Skeletal muscle cell (primary cell): ENCODE measurements around the gene AMT.
"Not testable (repeated sequence)": the region's sequence is repeated elsewhere in the genome, so short reads cannot be mapped to it uniquely, and the experiment has no call there.

Experiments
- DNase-seq: peaks from one replicate; pipeline ENCODE4 v3.0.0-alpha.2; 2010; ENCODE audit warnings: low read depth
- H3K4me3 ChIP-seq: 2 replicates; pipeline ENCODE4 v1.5.1; 2011; ENCODE audit warnings: low read depth, mild to moderate bottlenecking, control low read depth, low read length, moderate library complexity

AMT gene

GRCh38 chr3:49427586-49427985 lies 5.3 kb upstream of the AMT start:
- DNase-seq = no peak
- no peak overlapping the region for H3K4me3 ChIP-seq

GRCh38 chr3:49424816-49425215 lies 2.5 kb upstream of the AMT start:
- H3K4me3 ChIP-seq = no peak overlapping the region
- no peak for DNase-seq

DNA sequence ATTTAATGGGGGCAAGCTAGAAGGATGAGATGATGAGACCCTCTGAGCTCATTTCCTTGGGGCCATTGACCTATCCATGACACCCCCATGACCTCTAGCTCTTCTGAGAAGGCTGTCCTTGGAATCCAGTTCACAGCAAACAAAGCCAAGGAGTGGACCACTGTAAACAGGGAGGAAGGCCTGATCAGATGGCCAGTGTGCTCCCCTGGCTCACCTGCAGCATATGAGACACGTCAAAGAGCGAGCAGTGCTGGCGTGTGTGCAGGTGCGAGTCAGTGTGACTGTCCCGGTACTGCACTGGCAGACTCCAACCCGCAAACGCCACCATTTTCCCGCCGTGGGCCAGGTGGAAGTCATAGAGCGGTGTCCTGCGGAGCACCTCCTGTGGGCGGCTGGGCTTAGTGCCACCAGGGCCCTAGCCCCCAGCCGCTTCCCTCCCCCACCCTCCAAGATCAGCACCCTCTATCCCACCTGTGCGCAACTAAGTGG lies 339 bp downstream of the AMT start:
- no peak overlapping the region for H3K4me3 ChIP-seq
- DNase-seq = no peak

DNA sequence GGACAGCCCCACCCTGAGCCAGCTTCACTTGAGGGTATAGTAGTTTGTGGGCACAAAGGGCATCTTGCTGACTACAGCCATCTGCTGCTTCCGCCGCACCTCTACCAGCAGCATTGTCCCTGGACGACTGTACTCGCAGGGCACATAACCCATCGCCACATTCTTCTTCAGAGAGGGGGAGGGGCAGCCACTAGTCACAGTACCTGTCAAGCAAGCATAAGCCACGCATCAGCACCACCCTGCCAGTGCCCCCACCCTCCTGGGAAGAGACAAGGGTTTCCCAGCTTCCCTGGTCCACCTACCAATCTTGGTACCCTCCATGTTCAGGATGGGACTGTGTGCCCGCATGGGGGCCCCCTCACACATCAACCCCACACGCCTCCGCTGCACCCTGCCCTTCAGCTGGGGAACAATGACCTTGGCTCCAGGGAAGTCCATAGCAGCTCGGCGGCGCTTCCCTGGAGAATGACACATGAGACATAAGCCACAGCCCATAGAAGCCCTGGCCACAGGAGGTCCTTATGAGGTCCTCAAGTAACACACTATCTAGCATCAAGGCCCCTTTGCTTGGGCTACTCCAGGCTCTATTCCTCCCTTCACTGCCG lies 4.7 kb downstream of the AMT start:
- no peak for DNase-seq
- H3K4me3 ChIP-seq = no peak overlapping the region

DNA sequence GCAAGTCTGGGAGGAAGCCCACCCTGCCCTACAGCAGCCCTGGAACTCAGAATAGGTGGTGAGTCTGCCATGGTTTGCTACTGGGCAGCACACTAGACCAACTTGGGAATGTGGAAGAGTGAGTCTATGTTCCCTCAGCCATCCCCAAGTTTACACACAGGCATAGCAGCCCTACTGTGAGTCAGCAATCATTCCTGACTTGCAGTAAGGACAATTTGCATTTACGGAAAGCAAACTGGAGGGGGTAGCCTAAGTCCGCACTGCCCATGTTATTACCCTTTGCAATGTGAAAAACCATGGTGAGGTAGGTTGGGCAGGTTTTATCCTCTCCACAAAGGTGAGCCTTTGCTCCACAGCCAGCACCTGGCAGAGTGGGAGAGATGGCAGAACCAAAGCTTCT lies 5.4 kb downstream of the AMT start:
- no peak for DNase-seq

GRCh38 chr3:49415931-49416601 lies 6.2 kb downstream of the AMT start:
- DNase-seq = no peak
- no peak overlapping the region for H3K4me3 ChIP-seq

More for the DNA sequence above, 5.4 kb downstream of the AMT start:
- no peak overlapping the region for H3K4me3 ChIP-seq

- DNase-seq = no peak
- H3K4me3 ChIP-seq = no peak overlapping the region
Measured at GRCh38 chr3:49414753-49415152, 7.5 kb downstream of the AMT start.

- peak overlapping the region; percentile 87 for H3K4me3 ChIP-seq
- no peak for DNase-seq
Measured at GRCh38 chr3:49413338-49413734, 8.9 kb downstream of the AMT start.

- H3K4me3 ChIP-seq = peak overlapping the region; percentile 87
- DNase-seq = no peak
Measured at GRCh38 chr3:49412632-49413337, 9.5 kb downstream of the AMT start.

DNA sequence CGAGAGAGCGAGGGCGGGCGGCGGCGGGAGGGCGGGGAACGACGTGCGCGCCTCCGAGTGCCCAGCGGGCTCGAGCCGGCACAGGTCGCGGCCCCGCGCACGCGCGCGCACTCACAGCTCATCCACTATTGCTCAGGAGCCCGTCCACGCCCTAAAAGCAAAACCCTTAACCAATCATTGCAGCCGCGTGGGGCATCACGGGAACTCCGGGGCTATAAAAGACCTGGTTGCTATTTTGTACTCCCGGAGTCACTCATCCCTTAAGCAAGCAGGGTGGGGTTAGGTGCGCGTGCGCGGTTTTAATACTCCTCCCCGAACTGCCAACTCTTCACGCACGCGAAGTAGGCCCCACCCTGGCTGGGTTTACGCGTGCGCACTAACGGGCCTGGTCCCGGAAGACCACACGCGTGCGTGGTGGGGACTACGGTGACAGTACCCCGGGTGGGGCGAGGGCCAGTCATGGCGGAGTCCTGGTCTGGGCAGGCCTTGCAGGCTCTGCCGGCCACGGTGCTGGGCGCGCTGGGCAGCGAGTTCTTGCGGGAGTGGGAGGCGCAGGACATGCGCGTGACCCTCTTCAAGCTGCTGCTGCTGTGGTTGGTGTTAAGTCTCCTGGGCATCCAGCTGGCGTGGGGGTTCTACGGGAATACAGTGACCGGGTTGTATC lies 10.2 kb downstream of the AMT start, which contains the start of the genes RHOA and TCTA:
RHOA (minus strand) TSS at position 9 of the 664 bp plus-strand sequence. CDS start 36,387 bp downstream, outside the sequence.
TCTA (plus strand) TSS at position 456 of the 664 bp plus-strand sequence; CDS start at position 460, 4 bp downstream.
- peak within 1 kb of the TSS; percentile 87 for H3K4me3 ChIP-seq
- DNase-seq = peak; percentile 99

DNA sequence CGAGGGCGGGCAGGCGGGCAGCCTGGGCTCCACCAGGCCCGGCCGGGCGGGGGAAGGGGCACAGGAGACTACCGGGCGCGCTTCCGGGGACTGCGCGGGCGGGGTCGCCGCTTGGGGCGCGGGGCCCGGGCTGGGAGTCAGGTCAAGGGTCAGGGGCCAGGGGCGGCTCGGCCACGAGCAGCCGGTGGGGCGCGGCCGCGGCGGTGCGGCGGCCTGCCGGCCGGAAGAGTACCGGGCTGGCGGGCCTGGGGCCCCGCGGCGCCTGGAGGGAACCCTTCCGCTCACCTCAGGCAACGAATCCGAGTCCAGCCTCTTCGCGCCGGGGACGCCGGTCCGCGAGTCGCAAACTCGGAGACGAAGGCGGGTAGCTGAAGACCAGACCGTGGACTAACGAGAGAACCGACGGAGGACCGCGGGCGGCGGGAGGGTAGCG lies 10.7 kb downstream of the AMT start:
- no peak for DNase-seq

DNA sequence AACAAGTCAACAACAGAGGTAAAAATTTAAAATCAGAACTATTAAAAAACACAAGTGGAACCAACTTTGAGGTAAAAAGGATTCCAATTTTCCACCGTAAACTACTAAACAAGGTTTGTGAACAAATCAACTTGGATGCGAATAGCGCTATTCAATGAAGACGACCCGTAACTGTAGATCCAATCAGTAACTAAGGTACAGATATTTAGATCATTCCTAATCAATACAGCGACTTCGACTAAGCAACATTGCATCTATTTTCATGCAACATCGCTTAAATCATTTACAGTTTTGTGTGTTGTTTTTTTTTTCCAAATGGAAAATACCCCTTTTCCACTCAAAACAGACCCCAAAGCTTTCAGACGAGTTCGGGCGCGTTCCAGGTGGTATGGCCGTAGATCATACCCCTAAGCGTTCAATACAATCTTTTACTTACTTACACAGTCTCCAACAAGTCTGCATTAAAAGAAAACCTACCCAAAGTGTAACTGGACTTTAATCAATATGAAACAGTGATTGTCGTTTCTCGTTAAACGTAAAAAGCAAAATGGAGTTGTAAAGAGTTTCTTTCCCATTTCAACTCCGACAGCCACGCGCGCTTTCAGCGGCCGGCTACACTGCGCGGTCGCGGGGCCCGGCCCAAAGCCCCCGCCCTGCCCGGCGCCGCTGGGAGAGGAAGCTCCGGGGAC lies 11.3 kb downstream of the AMT start:
- peak overlapping the region; percentile 62 for H3K4me3 ChIP-seq
- DNase-seq = no peak

More for the DNA sequence above, 10.7 kb downstream of the AMT start:
- H3K4me3 ChIP-seq = peak overlapping the region; percentile 62

- peak overlapping the region; percentile 62 for H3K4me3 ChIP-seq
- DNase-seq = no peak
Measured at GRCh38 chr3:49410066-49410845, 12.0 kb downstream of the AMT start.

DNA sequence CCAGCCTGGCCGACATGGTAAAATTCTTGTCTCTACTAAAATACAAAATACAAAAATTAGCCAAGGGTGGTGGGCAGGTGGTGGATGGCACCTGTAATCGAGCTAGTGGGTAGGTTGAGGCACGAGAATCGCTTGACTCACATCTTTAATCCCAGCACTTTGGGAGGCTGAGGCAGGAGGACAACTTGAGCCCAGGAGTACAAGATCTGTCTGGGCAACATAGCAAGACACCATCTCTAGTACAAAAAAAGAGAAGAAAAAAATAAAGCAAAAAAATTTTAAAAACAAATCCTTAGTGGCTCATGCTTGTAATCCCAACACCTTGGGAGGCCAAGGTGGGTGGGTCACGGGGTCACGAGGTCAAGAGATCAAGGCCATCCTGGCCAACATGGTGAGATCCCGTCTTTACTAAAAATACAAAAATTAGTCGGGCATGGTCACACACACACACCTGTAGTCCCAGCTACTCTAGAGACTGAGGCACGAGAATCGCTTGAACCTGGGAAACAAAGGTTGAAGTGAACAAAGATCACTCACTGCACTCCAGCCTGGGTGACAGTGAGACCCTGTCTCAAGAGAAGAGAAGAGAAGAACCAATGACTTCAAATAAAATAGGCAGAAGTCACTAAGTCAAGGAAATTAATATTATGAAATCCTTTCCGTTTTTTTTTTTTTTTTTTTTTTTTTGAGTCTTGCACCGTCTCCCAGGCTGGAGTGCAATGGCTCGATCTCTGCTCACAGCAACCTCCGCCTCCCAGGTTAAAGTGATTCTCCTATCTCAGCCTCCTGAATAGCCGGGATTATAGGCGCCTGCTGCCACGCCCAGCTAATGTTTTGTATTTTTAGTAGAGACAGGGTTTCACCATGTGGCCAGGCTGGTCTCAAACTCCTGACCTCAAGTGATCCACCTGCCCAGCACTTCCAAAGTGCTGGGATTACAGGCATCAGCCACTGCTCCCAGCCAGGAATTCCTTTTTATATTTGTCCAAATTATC lies 15.4 kb downstream of the AMT start:
- H3K4me3 ChIP-seq = no peak overlapping the region

GRCh38 chr3:49405570-49405969 lies 16.7 kb downstream of the AMT start:
- not testable (repeated sequence) for DNase-seq, H3K4me3 ChIP-seq

More for the DNA sequence above, 15.4 kb downstream of the AMT start:
- DNase-seq = no peak

DNA sequence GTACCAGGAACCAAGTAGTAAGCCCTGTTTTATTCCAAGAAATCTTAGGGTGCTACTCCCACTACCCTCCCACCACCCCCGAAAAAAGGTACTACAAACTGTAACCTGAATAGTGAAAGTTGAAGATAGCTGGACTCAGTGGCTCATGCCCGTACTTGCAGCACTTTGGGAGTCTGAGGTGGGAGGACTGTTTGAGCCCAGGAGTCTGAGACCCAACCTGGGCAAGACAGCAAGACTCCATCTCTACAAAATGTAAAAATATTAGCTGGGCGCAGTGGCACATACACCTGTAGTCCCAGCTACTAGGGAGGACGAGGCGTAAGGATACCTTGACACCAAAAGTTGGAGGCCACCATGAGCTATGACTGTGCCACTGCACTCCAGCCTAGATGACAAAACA lies 18.4 kb downstream of the AMT start:
- no peak for DNase-seq
- H3K4me3 ChIP-seq = no peak overlapping the region

- DNase-seq = no peak
- no peak overlapping the region for H3K4me3 ChIP-seq
Measured at GRCh38 chr3:49401766-49402165, 20.5 kb downstream of the AMT start.
